Measurements from ENCODE around the gene CHCHD1.
"Not testable (repeated sequence)": the region's sequence is repeated elsewhere in the genome, so short reads cannot be mapped to it uniquely, and the experiment has no call there.

CHCHD1 gene

GRCh38 chr10:73813333-73813732 is 31.5 kb downstream of the CHCHD1 start:
- DNase-seq (ENCODE audit: low read depth) = no peak

- DNase-seq (ENCODE audit: low read depth) = no peak
Observed at GRCh38 chr10:73814276-73814895, 32.5 kb downstream of the CHCHD1 start.

DNA sequence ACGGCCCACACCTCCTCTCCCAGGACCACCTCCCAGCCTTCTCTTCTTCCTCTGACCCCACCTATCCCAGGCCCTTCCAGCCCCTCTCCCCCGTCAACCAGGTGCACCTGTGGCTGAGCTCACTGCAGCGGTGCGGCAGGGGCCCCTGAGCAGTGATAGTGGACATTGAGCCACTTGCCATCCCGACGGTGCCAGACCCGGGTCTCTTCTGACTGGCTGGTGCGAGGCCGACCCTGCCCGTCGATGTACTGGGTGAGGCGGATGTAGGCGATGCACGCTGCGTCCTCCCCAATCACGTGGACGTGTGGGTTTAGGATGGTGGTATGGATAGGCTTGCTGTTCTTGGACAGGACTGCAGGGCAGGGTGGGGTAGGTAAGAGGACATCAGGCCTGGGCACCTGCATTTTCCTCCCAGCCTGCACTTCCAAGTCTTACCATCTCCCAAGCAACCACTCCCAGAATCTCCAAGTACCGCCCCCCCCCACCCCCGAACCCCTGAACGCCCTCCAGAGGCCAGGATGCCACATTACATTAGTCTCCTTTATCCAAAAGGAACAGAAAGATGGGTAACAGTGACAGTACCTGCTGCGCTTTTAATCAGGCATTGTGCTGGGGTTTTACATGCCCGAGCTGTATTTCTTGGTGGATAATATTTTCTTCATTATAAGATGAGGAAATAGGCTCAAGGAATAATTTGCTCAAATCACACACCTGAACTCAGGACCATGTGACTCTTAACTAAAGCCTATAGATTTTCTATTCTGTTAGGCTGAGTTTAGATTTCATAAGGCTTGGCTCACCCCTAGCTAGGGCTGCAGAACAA is 33.3 kb downstream of the CHCHD1 start:
- DNase-seq (ENCODE audit: low read depth) = no peak

- no peak for DNase-seq (ENCODE audit: low read depth)
Observed at GRCh38 chr10:73815719-73816030, 33.8 kb downstream of the CHCHD1 start.

- DNase-seq (ENCODE audit: low read depth) = no peak
Observed at GRCh38 chr10:73816917-73817729, 35.3 kb downstream of the CHCHD1 start.

DNA sequence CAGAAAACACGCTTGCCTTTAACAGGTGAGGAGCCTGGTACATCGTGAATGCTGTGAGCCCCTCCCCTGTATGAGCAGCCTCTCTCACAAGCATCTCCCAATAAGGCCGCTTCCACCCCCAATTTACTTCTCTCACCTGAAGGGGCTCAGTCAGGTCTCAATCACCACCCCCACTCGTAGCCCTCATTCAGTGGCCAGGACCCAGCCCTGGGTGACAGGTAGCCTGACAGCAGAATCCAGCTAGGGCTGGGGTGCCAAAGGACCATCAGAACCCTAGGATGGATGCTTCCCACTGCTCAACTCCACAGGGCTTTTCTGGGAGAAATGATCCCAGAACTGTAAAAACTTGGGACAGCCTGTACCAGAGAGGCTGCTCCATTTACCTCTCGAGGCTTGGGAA is 36.0 kb downstream of the CHCHD1 start:
- DNase-seq (ENCODE audit: low read depth) = no peak

DNA sequence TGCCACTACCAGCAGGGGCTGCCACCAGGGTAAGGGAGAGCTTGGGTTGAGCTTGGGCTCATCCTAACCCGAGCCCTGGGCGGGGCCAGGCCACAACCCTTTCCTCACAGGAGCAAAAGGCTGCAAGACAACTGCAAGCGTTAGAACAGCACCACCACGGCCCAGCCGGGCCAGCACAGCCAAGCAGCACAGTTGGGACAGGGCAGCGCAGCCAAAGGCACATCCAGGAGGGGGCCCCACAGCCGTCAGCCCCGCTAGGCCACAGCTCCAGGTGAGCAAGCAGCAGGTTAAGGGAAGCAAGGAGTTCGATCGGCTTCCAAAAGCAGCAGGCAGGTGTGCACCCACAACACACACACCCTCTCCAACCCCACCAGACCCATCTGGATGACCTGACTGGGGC is 36.6 kb downstream of the CHCHD1 start:
- DNase-seq (ENCODE audit: low read depth) = no peak

DNA sequence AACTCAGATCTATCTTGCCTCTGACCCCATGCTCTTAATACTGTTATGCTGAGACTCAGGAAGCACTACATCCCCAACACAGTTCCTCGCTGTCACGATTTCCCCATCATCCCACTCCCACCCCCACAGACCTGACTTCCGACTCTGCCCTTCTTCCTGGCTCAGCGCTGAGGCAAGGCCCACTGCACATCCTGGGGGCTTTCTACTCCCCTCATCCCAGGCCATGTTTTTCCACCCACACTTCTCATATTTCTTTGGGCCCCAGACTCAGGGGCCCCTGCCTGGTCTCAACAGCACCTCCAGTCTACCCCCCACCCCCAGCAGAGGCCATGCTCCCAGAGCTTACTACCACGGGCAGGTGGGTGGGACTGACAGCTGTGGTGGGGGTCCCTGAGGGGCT is 37.2 kb downstream of the CHCHD1 start:
- DNase-seq (ENCODE audit: low read depth) = no peak

- DNase-seq (ENCODE audit: low read depth) = no peak
Observed at GRCh38 chr10:73819513-73820093, 37.8 kb downstream of the CHCHD1 start.

DNA sequence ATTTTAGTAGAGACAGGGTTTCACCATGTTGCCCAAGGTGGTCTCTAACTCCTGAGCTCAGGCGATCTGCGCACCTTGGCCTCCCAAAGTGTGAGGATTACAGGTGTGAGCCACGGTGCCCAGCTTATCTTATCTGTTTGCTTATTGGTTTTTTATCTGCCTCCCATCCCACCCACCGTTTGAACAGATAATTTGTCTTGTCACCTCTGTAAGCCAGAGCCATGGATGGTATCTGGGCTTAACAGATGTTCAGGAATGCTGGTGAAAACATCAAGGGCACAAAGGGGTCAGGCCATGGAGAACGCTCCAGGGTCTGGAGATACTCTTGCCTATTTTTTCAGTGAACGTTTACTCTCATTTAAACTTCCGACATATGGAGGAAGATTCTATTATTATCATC is 41.5 kb downstream of the CHCHD1 start:
- no peak for DNase-seq (ENCODE audit: low read depth)

DNA sequence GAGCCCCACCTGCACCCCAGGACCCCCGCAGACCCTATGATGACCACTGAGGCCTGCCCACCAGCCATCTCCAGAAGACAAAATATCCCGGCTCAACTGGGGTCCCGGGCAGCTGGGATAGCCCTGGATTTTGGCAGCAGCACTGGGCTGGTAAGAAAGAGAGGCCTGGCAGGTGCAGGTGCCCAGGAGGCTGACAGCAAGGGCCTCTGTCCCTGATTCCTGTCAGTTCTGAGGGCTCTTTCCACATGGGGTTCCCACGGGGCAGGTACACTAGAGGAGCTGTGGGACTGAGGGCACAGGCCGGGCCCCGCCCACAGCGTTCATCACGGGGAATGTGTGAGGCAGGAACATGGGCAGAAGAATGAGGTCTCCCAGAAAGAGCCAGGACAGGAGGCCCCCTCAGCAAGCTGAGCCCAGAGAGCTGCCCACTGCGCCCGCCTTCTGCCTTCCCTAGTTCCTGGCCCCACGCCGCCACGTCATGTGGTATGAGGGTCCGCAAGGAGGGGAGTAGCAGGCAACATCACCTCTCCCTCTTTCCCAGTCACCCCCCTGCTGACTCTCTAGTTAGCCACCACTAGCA is 42.4 kb downstream of the CHCHD1 start:
- no peak for DNase-seq (ENCODE audit: low read depth)

- no peak for DNase-seq (ENCODE audit: low read depth)
Observed at GRCh38 chr10:73827346-73828089, 45.7 kb downstream of the CHCHD1 start.

GRCh38 chr10:73828161-73828560 is 46.3 kb downstream of the CHCHD1 start:
- DNase-seq (ENCODE audit: low read depth) = no peak

- DNase-seq (ENCODE audit: low read depth) = not testable (repeated sequence)
Observed at GRCh38 chr10:73829090-73829489, 47.2 kb downstream of the CHCHD1 start.

All from GM04504 (cell line).